Stimulated activated naive B cell treated with anti-CD40 and anti-IgM and Interleukin-4, amounts not matched to agents 10 μg/mL and 1 μg/mL and 100 μg/mL, for 72 hours (primary cell): Measurements from ENCODE around the gene CEP170B.

ENCODE experiments used
- ATAC-seq, 2 donors: fragments of 150-1000 bp; cut with Tn5 transposase; replicated peaks; 2 replicates each; pipeline ENCODE4 v1.10.0; 2021; ENCODE audit warnings: moderate library complexity in 1 of 2
- DNase-seq: peaks from one replicate; pipeline ENCODE4 v3.0.0; 2021
- H3K27ac Mint-ChIP-seq: one replicate; pipeline ENCODE4 v1.8.0; 2022; ENCODE audit warnings: mild to moderate bottlenecking, mixed read lengths
- H3K27me3 Mint-ChIP-seq, 2 donors: one replicate each; pipeline ENCODE4 v1.8.0; 2022; ENCODE audit warnings: mixed read lengths in 2 of 2
- H3K36me3 Mint-ChIP-seq, 2 donors: one replicate each; pipeline ENCODE4 v1.8.0; 2022; ENCODE audit warnings: mixed read lengths in 2 of 2, mild to moderate bottlenecking in 1 of 2
- H3K4me1 Mint-ChIP-seq, 2 donors: one replicate each; pipeline ENCODE4 v1.8.0; 2022; ENCODE audit warnings: mixed read lengths in 2 of 2, mild to moderate bottlenecking in 1 of 2
- H3K4me3 Mint-ChIP-seq, 2 donors: one replicate each; pipeline ENCODE4 v1.8.0; 2022; ENCODE audit warnings: mild to moderate bottlenecking in 2 of 2, mixed read lengths in 2 of 2, moderate library complexity in 1 of 2
- H3K9me3 Mint-ChIP-seq, 2 donors: one replicate each; pipeline ENCODE4 v1.8.0; 2022; ENCODE audit warnings: mixed read lengths in 2 of 2, mild to moderate bottlenecking in 1 of 2

CEP170B gene

GRCh38 chr14:104868060-104868740, 3.1 kb downstream of the CEP170B start:
- Mint-ChIP-seq H3K27ac (no peak overlapping the region), H3K9me3 (no peaks in the 10 kb centered on the region), H3K4me1 (peaks cover 13 to 16% of the 10 kb centered on the region in 2 donors), H3K36me3 (peaks cover 0 to 1% of the 10 kb centered on the region in 2 donors), H3K4me3 (no peak overlapping the region), H3K27me3 (peaks cover 62 to 84% of the 10 kb centered on the region in 2 donors)
- no peak for DNase-seq
- ATAC-seq = no peak

GRCh38 chr14:104868811-104869572, 3.9 kb downstream of the CEP170B start:
- ATAC-seq (no peak), DNase-seq (no peak)
- Mint-ChIP-seq H3K9me3 (no peaks in the 10 kb centered on the region), H3K27me3 (peaks cover 59 to 86% of the 10 kb centered on the region in 2 donors), H3K4me3 (no peak overlapping the region), H3K36me3 (peaks cover 0 to 1% of the 10 kb centered on the region in 2 donors), H3K4me1 (peaks cover 15 to 20% of the 10 kb centered on the region in 2 donors), H3K27ac (no peak overlapping the region)

GRCh38 chr14:104869669-104870367, 4.8 kb downstream of the CEP170B start:
- Mint-ChIP-seq H3K27me3 (peaks cover 55 to 81% of the 10 kb centered on the region in 2 donors), H3K9me3 (no peaks in the 10 kb centered on the region), H3K36me3 (peaks cover 0 to 1% of the 10 kb centered on the region in 2 donors), H3K27ac (no peak overlapping the region), H3K4me3 (no peak overlapping the region), H3K4me1 (peaks cover 14 to 20% of the 10 kb centered on the region in 2 donors)
- DNase-seq (no peak), ATAC-seq (no peak)

- H3K4me3 Mint-ChIP-seq = no peak overlapping the region
- peaks cover 0 to 1% of the 10 kb centered on the region in 2 donors for H3K36me3 Mint-ChIP-seq
- no peaks in the 10 kb centered on the region for H3K9me3 Mint-ChIP-seq
- H3K4me1 Mint-ChIP-seq = peaks cover 14 to 20% of the 10 kb centered on the region in 2 donors
- no peak for DNase-seq
- H3K27me3 Mint-ChIP-seq = peaks cover 57 to 87% of the 10 kb centered on the region in 2 donors
- no peak overlapping the region for H3K27ac Mint-ChIP-seq
- ATAC-seq = peak; percentile 52 to 67
Measured at GRCh38 chr14:104870368-104871144, 5.5 kb downstream of the CEP170B start.

DNA sequence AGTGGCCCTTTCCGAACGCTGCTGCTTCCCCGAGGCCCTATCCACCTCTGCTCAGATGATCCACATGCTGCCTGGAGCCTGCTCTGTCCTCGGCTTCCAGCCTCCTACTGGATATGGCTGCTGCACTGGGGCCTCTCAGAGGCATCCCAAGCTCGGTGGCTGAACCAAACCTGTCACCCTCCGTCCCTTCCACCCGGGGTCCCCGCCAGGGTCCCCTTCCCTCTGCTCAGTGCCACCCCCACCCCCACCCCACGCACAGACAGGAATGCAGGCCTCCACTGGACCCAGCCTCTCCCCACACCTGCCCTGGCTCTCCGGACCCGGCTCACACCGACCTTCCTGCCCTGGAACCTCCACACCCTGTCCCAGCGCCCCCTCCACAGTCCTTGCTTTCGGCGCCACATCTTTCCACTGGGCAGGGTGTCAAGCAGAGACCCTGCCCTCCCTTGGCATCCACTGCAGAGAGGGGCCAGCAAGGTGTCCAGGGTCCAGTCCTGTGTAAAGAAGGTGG, 6.1 kb downstream of the CEP170B start:
- Mint-ChIP-seq H3K9me3 (no peaks in the 10 kb centered on the region), H3K27me3 (peaks cover 54 to 88% of the 10 kb centered on the region in 2 donors), H3K4me1 (peaks cover 14 to 15% of the 10 kb centered on the region in 2 donors), H3K36me3 (peaks cover 0 to 1% of the 10 kb centered on the region in 2 donors), H3K4me3 (no peak overlapping the region), H3K27ac (no peak overlapping the region)
- ATAC-seq (no peak), DNase-seq (no peak)

GRCh38 chr14:104871656-104872468, 6.8 kb downstream of the CEP170B start:
- no peak overlapping the region for H3K4me3 Mint-ChIP-seq
- no peak for ATAC-seq
- peaks cover 0 to 1% of the 10 kb centered on the region in 2 donors for H3K36me3 Mint-ChIP-seq
- H3K27me3 Mint-ChIP-seq = peaks cover 49 to 81% of the 10 kb centered on the region in 2 donors
- DNase-seq = no peak
- peak overlapping the region; percentile 47 for H3K27ac Mint-ChIP-seq
- peaks cover 14% of the 10 kb centered on the region in 2 donors for H3K4me1 Mint-ChIP-seq
- H3K9me3 Mint-ChIP-seq = no peaks in the 10 kb centered on the region

GRCh38 chr14:104872469-104873341, 7.6 kb downstream of the CEP170B start:
- DNase-seq = no peak
- Mint-ChIP-seq H3K4me3 (peak overlapping the region; percentile 7 to 41), H3K36me3 (peaks cover 0 to 1% of the 10 kb centered on the region in 2 donors), H3K9me3 (no peaks in the 10 kb centered on the region), H3K27ac (peak overlapping the region; percentile 14), H3K27me3 (peaks cover 41 to 73% of the 10 kb centered on the region in 2 donors), H3K4me1 (peaks cover 14% of the 10 kb centered on the region in 2 donors)
- ATAC-seq = peak; percentile 60 to 79

GRCh38 chr14:104873380-104874055, 8.4 kb downstream of the CEP170B start:
- ATAC-seq (no peak), DNase-seq (no peak)
- H3K36me3 Mint-ChIP-seq = peaks cover 0 to 1% of the 10 kb centered on the region in 2 donors
- H3K4me3 Mint-ChIP-seq = no peak overlapping the region
- H3K9me3 Mint-ChIP-seq = no peaks in the 10 kb centered on the region
- peaks cover 14% of the 10 kb centered on the region in 2 donors for H3K4me1 Mint-ChIP-seq
- H3K27ac Mint-ChIP-seq = no peak overlapping the region
- peaks cover 37 to 65% of the 10 kb centered on the region in 2 donors for H3K27me3 Mint-ChIP-seq

- H3K9me3 Mint-ChIP-seq = no peaks in the 10 kb centered on the region
- peaks cover 0 to 1% of the 10 kb centered on the region in 2 donors for H3K36me3 Mint-ChIP-seq
- peaks cover 35 to 59% of the 10 kb centered on the region in 2 donors for H3K27me3 Mint-ChIP-seq
- H3K27ac Mint-ChIP-seq = no peak overlapping the region
- H3K4me3 Mint-ChIP-seq = no peak overlapping the region
- ATAC-seq = no peak
- H3K4me1 Mint-ChIP-seq = peaks cover 14% of the 10 kb centered on the region in 2 donors
- no peak for DNase-seq
Measured at GRCh38 chr14:104874110-104874531, 9.1 kb downstream of the CEP170B start.

- H3K36me3 Mint-ChIP-seq = peaks cover 0 to 1% of the 10 kb centered on the region in 2 donors
- peaks cover 28 to 52% of the 10 kb centered on the region in 2 donors for H3K27me3 Mint-ChIP-seq
- no peak for ATAC-seq
Measured at GRCh38 chr14:104874571-104875411, 9.7 kb downstream of the CEP170B start.

DNA sequence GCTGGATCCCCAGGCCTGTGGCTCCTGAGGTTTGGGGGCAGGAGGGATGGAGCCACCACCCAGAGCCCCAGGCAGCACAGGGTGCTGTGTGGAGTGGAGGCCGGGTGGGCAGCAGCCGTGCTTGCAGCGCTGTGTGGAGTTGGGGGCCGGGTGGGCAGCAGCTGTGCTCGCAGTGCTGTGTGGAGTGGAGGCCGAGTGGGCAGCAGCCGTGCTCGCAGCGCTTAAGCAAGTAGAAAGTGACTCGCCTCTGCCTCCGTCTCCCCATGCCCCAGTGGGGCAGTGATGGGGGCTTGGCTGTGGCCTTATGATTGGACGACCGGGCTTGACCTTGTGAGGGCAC, 10.3 kb downstream of the CEP170B start:
- Mint-ChIP-seq H3K4me3 (no peak overlapping the region), H3K36me3 (peaks cover 0 to 1% of the 10 kb centered on the region in 2 donors), H3K4me1 (peaks cover 14% of the 10 kb centered on the region in 2 donors), H3K27ac (no peak overlapping the region), H3K27me3 (peaks cover 25 to 48% of the 10 kb centered on the region in 2 donors), H3K9me3 (no peaks in the 10 kb centered on the region)
- ATAC-seq (no peak), DNase-seq (no peak)

More at GRCh38 chr14:104874571-104875411, 9.7 kb downstream of the CEP170B start:
- no peak for DNase-seq
- no peaks in the 10 kb centered on the region for H3K9me3 Mint-ChIP-seq
- no peak overlapping the region for H3K27ac Mint-ChIP-seq
- H3K4me1 Mint-ChIP-seq = peaks cover 14% of the 10 kb centered on the region in 2 donors
- no peak overlapping the region for H3K4me3 Mint-ChIP-seq
